Caco-2 (cell line): ENCODE measurements around the gene DMRTA1. TPM values are rescaled to one million over a fixed set of nuclear protein-coding genes. Genes with fewer than 3 reads are reported as not detected.
"Not testable (repeated sequence)": the region's sequence is repeated elsewhere in the genome, so short reads cannot be mapped to it uniquely, and the experiment has no call there.

Experiments
- BruUV-seq: library from RNA; stranded (reverse); fragments of 400-500 nt; replicated peaks from 2 replicates; lab custom pipeline; 2021; lab: Mats Ljungman, UMichigan
- CTCF ChIA-PET: fragments of 300-600 bp; sonication (Branson Sonifier 250); formaldehyde crosslinking; loops from one replicate; lab custom pipeline; 2022; ENCODE audit warnings: antibody characterized with exemption; lab: Charles Lee
- POLR2A ChIA-PET: fragments of 300-600 bp; sonication (Branson Sonifier 250); formaldehyde crosslinking; loops from one replicate; lab custom pipeline; 2022; ENCODE audit warnings: antibody characterized with exemption; lab: Charles Lee
- DNase-seq, 2 experiments: peaks; one replicate each; pipeline versions ENCODE4 v3.0.0 to v3.0.0-alpha.2; 2020 to 2022
- H3K27me3 ChIP-seq: replicated peaks from 2 replicates; pipeline ENCODE4 v1.6.0; 2011; ENCODE audit warnings: low read length; ENCODE audit not compliant: control insufficient read depth, insufficient read depth
- H3K36me3 ChIP-seq: 2 replicates; pipeline ENCODE4 v1.5.1; 2011; ENCODE audit warnings: low read length; ENCODE audit not compliant: control insufficient read depth, insufficient read depth
- H3K4me1 ChIP-seq: fragments of 250-450 bp; sonication (Bioruptor Pico); 2 replicates; pipeline ENCODE4 v1.5.1; 2020; ENCODE audit warnings: mild to moderate bottlenecking
- H3K4me3 ChIP-seq: 2 replicates; pipeline ENCODE4 v1.5.1; 2011; ENCODE audit warnings: low read depth, mild to moderate bottlenecking, control low read depth, low read length
- H3K9me3 ChIP-seq: fragments of 250-450 bp; sonication (Bioruptor Pico); 2 replicates; pipeline ENCODE4 v1.5.1; 2020; ENCODE audit warnings: mild to moderate bottlenecking, moderate library complexity
- H3K27ac Mint-ChIP-seq: one replicate; pipeline ENCODE4 v1.8.0; 2022; ENCODE audit warnings: mixed read lengths; ENCODE audit not compliant: unreplicated experiment
- H3K27me3 Mint-ChIP-seq: one replicate; pipeline ENCODE4 v1.8.0; 2022; ENCODE audit warnings: mixed read lengths; ENCODE audit not compliant: insufficient read depth, unreplicated experiment
- H3K36me3 Mint-ChIP-seq: one replicate; pipeline ENCODE4 v1.8.0; 2022; ENCODE audit warnings: mild to moderate bottlenecking, mixed read lengths; ENCODE audit not compliant: insufficient read depth, unreplicated experiment
- H3K4me1 Mint-ChIP-seq: one replicate; pipeline ENCODE4 v1.8.0; 2022; ENCODE audit warnings: low read depth, mixed read lengths; ENCODE audit not compliant: unreplicated experiment
- H3K4me3 Mint-ChIP-seq: one replicate; pipeline ENCODE4 v1.8.0; 2022; ENCODE audit warnings: mild to moderate bottlenecking, moderate library complexity, mixed read lengths; ENCODE audit not compliant: unreplicated experiment
- H3K9me3 Mint-ChIP-seq: one replicate; pipeline ENCODE4 v1.8.0; 2022; ENCODE audit warnings: mixed read lengths; ENCODE audit not compliant: unreplicated experiment
- intact Hi-C: fragments of 100-400 bp; cut with micrococcal nuclease; formaldehyde crosslinking; loops from one replicate; pipeline ENCODE4 v1.10.0; 2022; ENCODE audit not compliant: unreplicated experiment
- total RNA-seq: library from RNA; stranded (reverse); gene quantifications from 2 replicates; pipeline ENCODE4 v1.2.3, GENCODE V29; 2022
- TF ChIP-seq, protein P1 (sequence below), 2 experiments: fragments of 200-600 bp in 1 of 2; IDR thresholded peaks; 1 replicate in 1 of 2; 2 replicates in 1 of 2; pipeline versions ENCODE4 v1.5.1 to v1.8.0; 2011 to 2022; ENCODE audit warnings: antibody characterized with exemption in 1 of 2, control low read depth in 1 of 2, inconsistent platforms in 1 of 2, low read depth in 1 of 2, low read length in 1 of 2, mild to moderate bottlenecking in 1 of 2, moderate library complexity in 1 of 2; ENCODE audit not compliant: insufficient read depth in 1 of 2, severe bottlenecking in 1 of 2, unreplicated experiment in 1 of 2

Gene DMRTA1
- total RNA-seq, 1 experiment from 2014 or later = 0.07 TPM

GRCh38 chr9:22427226-22427880, 19.3 kb upstream of the DMRTA1 start:
- Histone ChIP-seq H3K27me3 (no peaks in the 10 kb centered on the region), H3K36me3 (no peaks in the 10 kb centered on the region), H3K4me1 (no peaks in the 10 kb centered on the region), H3K4me3 (no peak overlapping the region), H3K9me3 (no peaks in the 10 kb centered on the region)
- Mint-ChIP-seq H3K4me1 (no peaks in the 10 kb centered on the region), H3K4me3 (no peak overlapping the region), H3K27ac (no peak overlapping the region), H3K27me3 (peaks cover 9% of the 10 kb centered on the region), H3K9me3 (no peaks in the 10 kb centered on the region), H3K36me3 (no peaks in the 10 kb centered on the region)
- ChIA-PET POLR2A (no interaction called here), CTCF (no interaction called here)
- TF ChIP-seq, protein P1, sequence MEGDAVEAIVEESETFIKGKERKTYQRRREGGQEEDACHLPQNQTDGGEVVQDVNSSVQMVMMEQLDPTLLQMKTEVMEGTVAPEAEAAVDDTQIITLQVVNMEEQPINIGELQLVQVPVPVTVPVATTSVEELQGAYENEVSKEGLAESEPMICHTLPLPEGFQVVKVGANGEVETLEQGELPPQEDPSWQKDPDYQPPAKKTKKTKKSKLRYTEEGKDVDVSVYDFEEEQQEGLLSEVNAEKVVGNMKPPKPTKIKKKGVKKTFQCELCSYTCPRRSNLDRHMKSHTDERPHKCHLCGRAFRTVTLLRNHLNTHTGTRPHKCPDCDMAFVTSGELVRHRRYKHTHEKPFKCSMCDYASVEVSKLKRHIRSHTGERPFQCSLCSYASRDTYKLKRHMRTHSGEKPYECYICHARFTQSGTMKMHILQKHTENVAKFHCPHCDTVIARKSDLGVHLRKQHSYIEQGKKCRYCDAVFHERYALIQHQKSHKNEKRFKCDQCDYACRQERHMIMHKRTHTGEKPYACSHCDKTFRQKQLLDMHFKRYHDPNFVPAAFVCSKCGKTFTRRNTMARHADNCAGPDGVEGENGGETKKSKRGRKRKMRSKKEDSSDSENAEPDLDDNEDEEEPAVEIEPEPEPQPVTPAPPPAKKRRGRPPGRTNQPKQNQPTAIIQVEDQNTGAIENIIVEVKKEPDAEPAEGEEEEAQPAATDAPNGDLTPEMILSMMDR (IDR thresholded peaks at IDR 0.05; ENCODE audit: insufficient read depth in 1 of 2, low read depth in 1 of 2, low read length in 1 of 2, severe bottlenecking in 1 of 2, unreplicated experiment in 1 of 2) = no peak
- no TSS peak for BruUV-seq
- intact Hi-C loops = no loop called here
- DNase-seq = no peak

DNA sequence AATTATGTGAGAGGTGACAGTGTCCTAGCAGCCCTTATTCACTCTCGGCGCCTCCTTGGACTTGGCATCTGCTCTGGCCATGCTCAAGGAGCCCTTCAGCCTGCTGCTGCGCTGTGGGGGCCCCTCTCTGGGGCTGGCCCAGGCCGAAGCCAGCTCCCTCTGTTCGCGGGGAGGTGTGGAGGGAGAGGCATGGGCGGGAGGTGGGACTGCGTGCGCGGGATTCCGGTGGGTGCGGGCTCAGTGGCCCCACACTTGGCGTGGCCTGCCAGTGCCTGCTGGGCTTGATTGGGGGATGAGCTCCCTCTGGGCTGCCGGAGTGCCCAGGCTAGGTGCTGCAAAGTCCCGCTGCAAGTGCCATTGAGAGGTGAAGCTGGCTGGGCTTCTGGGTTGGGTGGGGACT, 12.9 kb upstream of the DMRTA1 start:
- H3K36me3 ChIP-seq = no peaks in the 10 kb centered on the region
- Mint-ChIP-seq H3K36me3 (no peaks in the 10 kb centered on the region), H3K4me3 (no peak overlapping the region), H3K4me1 (no peaks in the 10 kb centered on the region), H3K9me3 (no peaks in the 10 kb centered on the region), H3K27me3 (no peaks in the 10 kb centered on the region), H3K27ac (no peak overlapping the region)
- no peak for DNase-seq
- ChIA-PET CTCF (no interaction called here), POLR2A (no interaction called here)
- H3K4me3 ChIP-seq = no peak overlapping the region
- TF ChIP-seq, protein P1 (IDR thresholded peaks at IDR 0.05; ENCODE audit: insufficient read depth in 1 of 2, low read depth in 1 of 2, low read length in 1 of 2, severe bottlenecking in 1 of 2, unreplicated experiment in 1 of 2) = no peak
- BruUV-seq = no TSS peak
- intact Hi-C loops = no loop called here
- no peaks in the 10 kb centered on the region for H3K9me3 ChIP-seq
- H3K4me1 ChIP-seq = no peaks in the 10 kb centered on the region
- H3K27me3 ChIP-seq = no peaks in the 10 kb centered on the region

GRCh38 chr9:22435252-22435651, 11.4 kb upstream of the DMRTA1 start:
- BruUV-seq, POLR2A ChIA-PET, H3K4me1 ChIP-seq, H3K9me3 ChIP-seq, DNase-seq, H3K4me1 Mint-ChIP-seq, H3K4me3 Mint-ChIP-seq, H3K4me3 ChIP-seq, intact Hi-C loops, CTCF ChIA-PET, H3K27ac Mint-ChIP-seq, H3K27me3 Mint-ChIP-seq, H3K9me3 Mint-ChIP-seq, H3K27me3 ChIP-seq, H3K36me3 Mint-ChIP-seq, H3K36me3 ChIP-seq: not testable (repeated sequence)

DNA sequence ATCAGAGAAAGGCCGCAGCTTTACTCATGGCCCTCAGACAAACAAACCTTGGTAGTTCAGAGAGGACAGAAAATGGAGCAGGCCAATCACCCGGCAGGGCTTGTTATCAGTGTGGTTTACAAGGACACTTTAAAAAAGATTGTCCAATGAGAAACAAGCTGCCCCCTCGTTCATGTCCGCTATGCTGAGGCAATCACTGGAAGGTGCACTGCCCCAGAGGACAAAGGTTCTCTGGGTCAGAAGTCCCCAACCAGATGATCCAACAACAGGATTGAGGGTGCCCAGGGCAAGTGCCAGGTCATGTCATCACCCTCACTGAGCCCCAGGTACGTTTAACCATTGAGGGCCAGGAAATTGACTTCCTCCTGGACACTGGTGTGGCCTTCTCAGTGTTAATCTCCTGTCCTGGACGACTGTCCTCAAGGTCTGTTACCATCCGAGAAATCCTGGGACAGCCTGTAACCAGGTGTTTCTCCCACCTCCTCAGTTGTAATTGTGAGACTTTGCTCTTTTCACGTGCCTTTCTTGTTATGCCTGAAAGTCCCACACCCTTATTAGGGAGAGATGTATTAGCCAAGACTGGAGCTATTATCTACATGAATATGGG, 9.1 kb upstream of the DMRTA1 start:
- H3K4me1 ChIP-seq, H3K27me3 Mint-ChIP-seq, H3K9me3 ChIP-seq, H3K4me3 Mint-ChIP-seq, BruUV-seq, H3K4me3 ChIP-seq, H3K27me3 ChIP-seq, POLR2A ChIA-PET, H3K4me1 Mint-ChIP-seq, H3K36me3 ChIP-seq, CTCF ChIA-PET, intact Hi-C loops, H3K36me3 Mint-ChIP-seq, DNase-seq, H3K27ac Mint-ChIP-seq: not testable (repeated sequence)
- peaks cover 12% of the 10 kb centered on the region for H3K9me3 Mint-ChIP-seq
